Transverse colon (tissue), 4 donors: ENCODE measurements around the gene C1orf159. TPM values are rescaled to one million over a fixed set of nuclear protein-coding genes. Genes with fewer than 3 reads are reported as not detected.
A peak's percentile ranks its signal among the peaks of the same experiment; 100 is the strongest.

ENCODE experiments used
- DNase-seq: peaks from one replicate; pipeline ENCODE4 v3.0.0-alpha.2; 2019
- H3K27ac ChIP-seq, 4 donors: fragments of 200-600 bp; sonication (generic); 2 replicates each; pipeline ENCODE4 v1.5.1; 2016 to 2018; ENCODE audit warnings: inconsistent platforms in 4 of 4
- H3K27me3 ChIP-seq: fragments of 200-600 bp; sonication (generic); 2 replicates; pipeline ENCODE4 v1.5.1; 2017; ENCODE audit warnings: inconsistent platforms
- H3K36me3 ChIP-seq, 4 donors: fragments of 200-600 bp; sonication (generic); 2 replicates each; pipeline ENCODE4 v1.5.1; 2017 to 2019; ENCODE audit warnings: inconsistent platforms in 4 of 4
- H3K4me1 ChIP-seq, 4 donors: fragments of 200-600 bp; sonication (generic); 2 replicates each; pipeline ENCODE4 v1.5.1; 2017 to 2020; ENCODE audit warnings: inconsistent platforms in 4 of 4
- H3K4me3 ChIP-seq, 4 donors: fragments of 200-600 bp; sonication (generic); 1 replicate in 1 of 4; 2 replicates in 3 of 4; pipeline versions ENCODE4 v1.5.1 to v1.6.1; 2017 to 2019; ENCODE audit warnings: inconsistent platforms in 4 of 4
- H3K9me3 ChIP-seq, 2 donors: fragments of 200-600 bp; sonication (generic); 2 replicates each; pipeline ENCODE4 v1.5.1; 2017 to 2019; ENCODE audit warnings: inconsistent platforms in 2 of 2
- EP300 ChIP-seq: sonication (generic); formaldehyde crosslinking; IDR thresholded peaks from one replicate; pipeline ENCODE4 v1.6.1; 2017; ENCODE audit warnings: antibody characterized with exemption, low read depth
- POLR2A ChIP-seq: fragments of 450-650 bp; IDR thresholded peaks from one replicate; pipeline ENCODE4 v1.6.1; 2016; ENCODE audit warnings: antibody characterized with exemption, mild to moderate bottlenecking, moderate library complexity
- POLR2AphosphoS5 ChIP-seq, 3 donors: sonication (generic); formaldehyde crosslinking; IDR thresholded peaks; one replicate each; pipeline ENCODE4 v1.6.1; 2016; ENCODE audit warnings: antibody characterized with exemption in 3 of 3
- WGBS, 2 donors: methylation state at CpG; one replicate each; pipeline ENCODE4 v1.1.5; 2018; ENCODE audit warnings: low coverage in 1 of 2; 5-methylcytosine and 5-hydroxymethylcytosine counted together
- in situ Hi-C, 4 donors: fragments of 200-750 bp; cut with MboI; loops; one replicate each; pipeline versions ENCODE4 v1.15.0 to v1.15.1; 2017; ENCODE audit warnings: low sequenced_read_pairs in 3 of 4, low pct_ligation_motif_present in 1 of 4, low pct_unique_long_range_greater_than_20kb in 1 of 4
- intact Hi-C: fragments of 100-400 bp; cut with DNase I; formaldehyde crosslinking; loops from one replicate; pipeline ENCODE4 v1.15.1; 2023; ENCODE audit warnings: low total_unique reads
- total RNA-seq, 4 donors: library from RNA; depleted of rRNA; stranded (reverse); fragments of >200 nt; gene quantifications; one replicate each; pipeline ENCODE4 v1.1.0, GENCODE V29; 2016
- TF ChIP-seq, protein P1 (sequence below), 5 experiments: fragments of 200-600 bp in 3 of 5; fragments of 450-650 bp in 2 of 5; sonication (generic) in 3 of 5; IDR thresholded peaks; 1 replicate in 2 of 5; 2 replicates in 3 of 5; pipeline ENCODE4 v1.5.1; 2016 to 2017; ENCODE audit warnings: antibody characterized with exemption in 5 of 5, inconsistent platforms in 3 of 5, mild to moderate bottlenecking in 2 of 5, moderate library complexity in 1 of 5

Gene C1orf159
- total RNA-seq, 4 donors from 2014 or later: 23.6 to 108 (median 47.3) TPM

DNA sequence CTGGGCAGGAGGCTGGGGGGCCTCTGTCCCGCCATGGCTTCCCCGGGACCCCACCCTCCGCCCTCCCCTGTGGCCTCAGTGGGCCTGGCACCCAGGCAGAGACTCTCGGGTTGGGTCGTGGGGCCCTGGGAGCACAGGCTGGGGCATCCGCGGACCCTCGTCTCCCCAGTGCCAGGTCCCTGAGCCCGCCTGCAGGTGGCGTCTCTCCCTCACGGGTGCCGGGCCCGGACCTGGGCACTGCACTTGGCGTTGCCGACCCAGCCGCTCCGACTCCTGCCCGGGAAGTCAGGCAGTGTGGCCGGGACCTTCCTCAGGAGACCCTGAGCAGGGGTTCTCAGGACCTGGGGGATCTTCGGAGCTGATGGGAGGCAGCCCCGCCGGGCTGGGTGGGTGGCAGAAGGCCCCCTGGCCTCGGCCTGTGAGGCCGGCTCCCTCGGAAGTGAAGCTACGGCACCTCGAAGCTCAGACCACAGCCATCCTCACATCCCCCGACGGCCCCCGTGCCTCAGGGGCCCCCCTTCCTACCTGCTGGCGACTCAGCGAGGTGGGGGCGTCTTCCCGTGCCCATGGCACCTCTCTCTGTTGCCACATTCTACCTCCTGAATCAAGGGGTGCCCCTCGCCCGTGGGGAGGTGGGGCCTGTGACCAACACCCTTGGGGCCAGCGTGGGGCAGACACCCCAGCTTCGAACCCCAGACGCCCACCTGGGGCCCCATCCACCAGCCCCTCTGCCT, 6.4 kb upstream of the C1orf159 start:
- H3K4me1 ChIP-seq: peaks cover 10 to 47% (median 39%) of the 10 kb centered on the region in 4 donors
- in situ Hi-C loops: loop anchor here in 1 of 4 donors (25.0 kb wide), 1 partner anchor 140 kb away; the partner anchor contains the start of gene UBE2J2
- H3K4me3 ChIP-seq: peak overlapping the region in 3 of 4 donors; percentile 11 to 38 (median 33)
- TF ChIP-seq EP300: no peak
- TF ChIP-seq POLR2AphosphoS5 (IDR thresholded peaks at IDR 0.05): peak in 2 of 3 donors; percentile 44 to 46
- TF ChIP-seq POLR2A: no peak
- TF ChIP-seq, protein P1, sequence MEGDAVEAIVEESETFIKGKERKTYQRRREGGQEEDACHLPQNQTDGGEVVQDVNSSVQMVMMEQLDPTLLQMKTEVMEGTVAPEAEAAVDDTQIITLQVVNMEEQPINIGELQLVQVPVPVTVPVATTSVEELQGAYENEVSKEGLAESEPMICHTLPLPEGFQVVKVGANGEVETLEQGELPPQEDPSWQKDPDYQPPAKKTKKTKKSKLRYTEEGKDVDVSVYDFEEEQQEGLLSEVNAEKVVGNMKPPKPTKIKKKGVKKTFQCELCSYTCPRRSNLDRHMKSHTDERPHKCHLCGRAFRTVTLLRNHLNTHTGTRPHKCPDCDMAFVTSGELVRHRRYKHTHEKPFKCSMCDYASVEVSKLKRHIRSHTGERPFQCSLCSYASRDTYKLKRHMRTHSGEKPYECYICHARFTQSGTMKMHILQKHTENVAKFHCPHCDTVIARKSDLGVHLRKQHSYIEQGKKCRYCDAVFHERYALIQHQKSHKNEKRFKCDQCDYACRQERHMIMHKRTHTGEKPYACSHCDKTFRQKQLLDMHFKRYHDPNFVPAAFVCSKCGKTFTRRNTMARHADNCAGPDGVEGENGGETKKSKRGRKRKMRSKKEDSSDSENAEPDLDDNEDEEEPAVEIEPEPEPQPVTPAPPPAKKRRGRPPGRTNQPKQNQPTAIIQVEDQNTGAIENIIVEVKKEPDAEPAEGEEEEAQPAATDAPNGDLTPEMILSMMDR (IDR thresholded peaks at IDR 0.05): peak; percentile 90 to 98 (median 92)
- no peaks in the 10 kb centered on the region for H3K36me3 ChIP-seq
- no peaks in the 10 kb centered on the region for H3K9me3 ChIP-seq
- WGBS, 2 donors: 0 to 10% methylated on average over 11 to 15 of the region's 39 CpGs
- intact Hi-C loops: loop anchor here (2.0 kb wide), 1 partner anchor 169 kb away; no protein-coding TSS in a partner anchor
- DNase-seq: peak; percentile 90
- peaks cover 15% of the 10 kb centered on the region for H3K27me3 ChIP-seq
- peak overlapping the region; percentile 84 to 93 (median 92) for H3K27ac ChIP-seq

DNA sequence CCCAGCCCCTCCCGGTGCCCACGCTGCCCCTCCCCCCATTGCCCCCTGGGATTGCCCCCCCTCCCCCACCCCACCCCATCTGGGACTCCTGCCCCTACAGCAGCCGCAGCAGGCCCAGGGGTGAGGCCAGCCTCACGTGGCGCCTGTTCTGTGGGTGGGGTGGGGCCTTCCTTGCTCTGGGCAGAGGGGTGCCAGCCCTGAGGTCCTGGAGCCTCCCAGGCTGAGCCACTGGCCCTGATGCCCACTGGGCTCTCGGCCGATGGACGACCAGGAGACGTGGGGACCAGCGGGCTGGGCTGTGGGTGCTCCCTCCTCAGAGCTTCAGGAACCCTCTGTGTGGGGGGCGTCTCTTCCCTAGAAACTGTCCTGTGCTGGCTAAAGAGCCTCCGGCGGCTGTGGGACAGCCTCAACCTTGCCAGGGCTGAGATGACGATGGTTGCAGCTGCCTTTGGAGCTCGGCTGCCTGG, 5.8 kb upstream of the C1orf159 start:
- Histone ChIP-seq H3K4me1 (peaks cover 10 to 51% (median 38%) of the 10 kb centered on the region in 4 donors), H3K36me3 (no peaks in the 10 kb centered on the region), H3K27ac (peak overlapping the region in 3 of 4 donors; percentile 92 to 93 (median 93)), H3K4me3 (peak overlapping the region in 3 of 4 donors; percentile 11 to 38 (median 33)), H3K27me3 (peaks cover 15% of the 10 kb centered on the region), H3K9me3 (no peaks in the 10 kb centered on the region)
- WGBS, 2 donors: 19% methylated on average over 5 of the region's 15 CpGs; no CpG with 5 or more reads in 1 of the 2 donors
- no peak for TF ChIP-seq POLR2AphosphoS5 (IDR thresholded peaks at IDR 0.05)
- TF ChIP-seq POLR2A: no peak
- no peak for TF ChIP-seq EP300
- TF ChIP-seq, protein P1 (IDR thresholded peaks at IDR 0.05): no peak
- intact Hi-C loops: loop anchor here (2.0 kb wide), 1 partner anchor 169 kb away; no protein-coding TSS in a partner anchor
- DNase-seq: peak; percentile 33
- in situ Hi-C loops: loop anchor here in 1 of 4 donors (25.0 kb wide), 1 partner anchor 141 kb away; the partner anchor contains the start of gene UBE2J2

GRCh38 chr1:1120866-1121591, 5.1 kb upstream of the C1orf159 start:
- peak overlapping the region in 1 of 4 donors; percentile 33 for H3K4me3 ChIP-seq
- no peak for TF ChIP-seq EP300
- TF ChIP-seq POLR2AphosphoS5 (IDR thresholded peaks at IDR 0.05): no peak
- TF ChIP-seq, protein P1 (IDR thresholded peaks at IDR 0.05): no peak
- no peak for TF ChIP-seq POLR2A
- peaks cover 15% of the 10 kb centered on the region for H3K27me3 ChIP-seq
- peak; percentile 9 for DNase-seq
- intact Hi-C loops: no loop called here
- no peaks in the 10 kb centered on the region for H3K36me3 ChIP-seq
- H3K4me1 ChIP-seq: peaks cover 10 to 47% (median 36%) of the 10 kb centered on the region in 4 donors
- WGBS, 2 donors: 53 to 80% methylated on average over 1 to 25 of the region's 25 CpGs
- in situ Hi-C loops: loop anchor here in 1 of 4 donors (25.0 kb wide), 1 partner anchor 141 kb away; the partner anchor contains the start of gene UBE2J2
- H3K9me3 ChIP-seq: no peaks in the 10 kb centered on the region
- peak overlapping the region in 1 of 4 donors; percentile 92 for H3K27ac ChIP-seq
